ENCODE measurements around the gene ZNF717. TPM values are rescaled to one million over a fixed set of nuclear protein-coding genes. Genes with fewer than 3 reads are reported as not detected.
"Not testable (repeated sequence)": the region's sequence is repeated elsewhere in the genome, so short reads cannot be mapped to it uniquely, and the experiment has no call there.

ZNF717 gene
- 10 to 100 TPM; 16.4 to 27.1 (median 18.3) TPM for total RNA-seq

DNA sequence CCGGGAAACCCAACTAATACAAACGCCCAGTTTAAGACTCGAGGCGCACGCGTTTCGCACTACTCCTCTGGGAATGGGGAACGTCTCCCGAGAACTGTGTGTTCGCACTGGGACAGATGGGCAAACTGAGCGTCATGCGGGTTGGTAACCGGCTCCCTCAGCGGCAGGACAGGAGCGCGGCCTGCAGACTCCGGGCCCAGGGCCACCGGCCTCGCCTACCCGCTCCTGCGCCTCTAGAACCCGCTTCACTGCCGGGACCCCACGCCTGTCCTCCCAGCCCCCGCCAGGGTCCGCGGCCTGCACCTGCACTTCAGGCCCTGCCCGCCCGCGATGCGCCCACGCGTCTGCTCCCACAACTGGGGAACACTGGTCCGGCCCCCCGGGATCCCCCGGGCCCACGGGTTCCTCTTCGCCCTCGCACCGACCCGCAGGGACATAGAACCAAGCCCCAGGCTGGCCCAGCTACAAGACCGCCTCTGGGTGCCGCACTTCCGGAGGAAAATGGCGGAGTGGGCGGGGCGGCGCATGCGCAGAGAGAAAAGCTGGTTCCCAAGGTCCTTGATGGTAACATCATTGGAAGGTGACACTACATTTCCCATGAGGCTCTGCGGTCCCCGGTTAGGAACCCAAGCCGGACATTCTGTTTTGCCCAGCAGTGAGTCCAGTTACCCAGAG lies at the start of gene ZNF717:
TSS of gene ZNF717 (minus strand) at position 469 of the 675 bp plus-strand sequence. CDS start 2,187 bp downstream, outside the sequence.
- peak within 1 kb of the TSS; percentile 53 to 84 (median 76) for H3K4me3 ChIP-seq
- whole genome bisulfite sequencing, 2 donors: 3 to 6% methylated on average over 24 to 36 of the region's 52 CpGs
- DNase-seq (ENCODE audit: low spot score in 2 of 2): peak; percentile 84 to 86
- not testable (repeated sequence) for H3K4me1 ChIP-seq, H3K27me3 ChIP-seq
- peaks cover 0 to 25% (median 2%) of the 10 kb centered on the region in 4 donors for H3K9me3 ChIP-seq
- peak within 1 kb of the TSS; percentile 77 to 91 (median 86) for H3K27ac ChIP-seq
- peak in 1 of 2 donors; percentile 82 for TF ChIP-seq EP300 (IDR thresholded peaks at IDR 0.05)
- TF ChIP-seq, protein P1, sequence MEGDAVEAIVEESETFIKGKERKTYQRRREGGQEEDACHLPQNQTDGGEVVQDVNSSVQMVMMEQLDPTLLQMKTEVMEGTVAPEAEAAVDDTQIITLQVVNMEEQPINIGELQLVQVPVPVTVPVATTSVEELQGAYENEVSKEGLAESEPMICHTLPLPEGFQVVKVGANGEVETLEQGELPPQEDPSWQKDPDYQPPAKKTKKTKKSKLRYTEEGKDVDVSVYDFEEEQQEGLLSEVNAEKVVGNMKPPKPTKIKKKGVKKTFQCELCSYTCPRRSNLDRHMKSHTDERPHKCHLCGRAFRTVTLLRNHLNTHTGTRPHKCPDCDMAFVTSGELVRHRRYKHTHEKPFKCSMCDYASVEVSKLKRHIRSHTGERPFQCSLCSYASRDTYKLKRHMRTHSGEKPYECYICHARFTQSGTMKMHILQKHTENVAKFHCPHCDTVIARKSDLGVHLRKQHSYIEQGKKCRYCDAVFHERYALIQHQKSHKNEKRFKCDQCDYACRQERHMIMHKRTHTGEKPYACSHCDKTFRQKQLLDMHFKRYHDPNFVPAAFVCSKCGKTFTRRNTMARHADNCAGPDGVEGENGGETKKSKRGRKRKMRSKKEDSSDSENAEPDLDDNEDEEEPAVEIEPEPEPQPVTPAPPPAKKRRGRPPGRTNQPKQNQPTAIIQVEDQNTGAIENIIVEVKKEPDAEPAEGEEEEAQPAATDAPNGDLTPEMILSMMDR (IDR thresholded peaks at IDR 0.05): peak in 4 of 5 experiments; percentile 10 to 61 (median 26)
- TF ChIP-seq POLR2A (IDR thresholded peaks at IDR 0.05): peak; percentile 43 to 67
- H3K36me3 ChIP-seq: peaks cover 0 to 30% (median 0%) of the 10 kb centered on the region in 3 donors

DNA sequence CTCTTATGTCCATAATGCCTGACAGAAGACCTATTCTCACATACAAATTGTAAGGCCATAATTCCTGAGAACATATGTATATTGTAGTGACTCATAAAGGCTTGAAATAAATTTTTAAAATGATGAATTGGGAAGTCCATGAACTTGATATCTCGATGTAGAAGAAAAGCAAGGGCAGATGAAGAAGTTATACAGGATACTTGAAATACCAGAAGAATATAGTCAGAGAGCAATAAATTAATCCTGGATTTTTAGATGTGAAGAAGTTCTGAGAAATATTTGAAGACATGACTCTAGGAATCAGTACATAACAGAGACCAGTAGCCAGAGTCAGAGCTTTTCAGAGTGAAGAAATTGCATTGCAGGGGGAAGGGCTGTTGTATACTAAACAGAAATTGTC lies 45.7 kb upstream of the ZNF717 start:
- H3K27ac ChIP-seq; H3K4me3 ChIP-seq; H3K4me1 ChIP-seq; H3K36me3 ChIP-seq; H3K9me3 ChIP-seq; DNase-seq (ENCODE audit: low spot score in 2 of 2); H3K27me3 ChIP-seq: not testable (repeated sequence)
- WGBS, 2 donors: 62 to 71% methylated on average over 1 of the region's 1 CpG

DNA sequence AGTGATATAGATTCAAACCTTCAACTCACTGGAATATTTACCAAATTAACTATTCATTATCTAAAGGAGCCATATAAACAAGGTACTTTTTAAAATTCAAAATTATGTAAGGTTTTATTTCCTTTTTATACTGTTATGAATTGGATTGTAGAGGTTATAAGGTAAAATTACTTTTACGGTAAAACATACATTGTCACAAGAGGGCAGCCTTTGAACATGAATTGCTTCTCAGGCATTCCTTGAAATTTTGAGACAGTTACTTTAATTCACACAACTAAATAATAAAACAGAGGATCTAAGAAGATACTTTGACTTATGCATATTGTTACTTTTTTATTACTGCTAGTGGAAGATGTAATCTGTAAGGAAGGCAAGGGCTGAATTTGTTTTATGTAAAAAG lies 32.7 kb upstream of the ZNF717 start:
- not testable (repeated sequence) for H3K9me3 ChIP-seq; H3K27me3 ChIP-seq; DNase-seq (ENCODE audit: low spot score in 2 of 2); H3K27ac ChIP-seq; H3K4me1 ChIP-seq; H3K36me3 ChIP-seq; H3K4me3 ChIP-seq
- WGBS, 2 donors: 34 to 39% methylated on average over 1 of the region's 1 CpG

DNA sequence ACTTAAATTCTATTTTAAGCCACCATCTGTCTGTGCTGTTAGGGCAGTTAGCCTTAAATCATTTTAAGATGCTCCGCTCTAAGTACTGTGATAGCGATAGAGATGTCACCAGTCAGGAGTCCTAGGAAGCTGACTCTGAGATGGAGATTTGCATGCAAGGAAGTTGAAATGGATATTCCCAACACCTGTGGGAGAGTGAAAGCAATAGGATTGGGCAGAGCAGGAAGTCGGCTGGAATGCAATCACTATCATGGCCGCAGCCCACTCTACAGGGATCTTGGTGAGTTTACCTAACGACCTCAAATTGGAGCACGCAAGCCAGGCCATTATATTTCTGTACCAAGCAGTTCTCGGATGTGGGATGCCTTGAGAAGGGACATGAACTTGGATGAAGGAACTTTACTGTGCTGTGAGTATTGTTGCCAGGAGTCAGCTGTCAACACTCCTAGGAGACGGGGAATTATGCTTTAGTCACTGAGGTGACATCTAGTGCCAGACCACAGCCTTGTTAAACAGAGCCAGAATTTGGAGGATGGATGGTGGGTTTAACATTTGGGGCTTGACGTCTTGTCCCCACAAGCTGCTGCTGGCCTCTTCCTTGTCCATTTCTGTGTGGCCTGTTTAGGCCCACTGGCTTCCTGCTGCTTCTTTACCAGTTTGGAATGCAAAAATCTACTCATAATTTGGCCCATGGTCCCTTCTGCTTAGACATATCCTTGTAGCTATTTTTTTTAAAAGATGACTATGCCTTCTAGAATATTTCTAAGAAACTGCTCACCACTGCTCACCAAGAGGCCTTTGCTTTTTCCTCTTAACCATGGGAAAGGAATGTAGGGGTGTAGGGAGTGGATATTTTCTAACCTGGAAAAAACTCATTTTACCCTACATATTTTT lies 31.2 kb upstream of the ZNF717 start:
- not testable (repeated sequence) for H3K27ac ChIP-seq; H3K4me1 ChIP-seq; H3K27me3 ChIP-seq; H3K9me3 ChIP-seq; DNase-seq (ENCODE audit: low spot score in 2 of 2); H3K36me3 ChIP-seq; H3K4me3 ChIP-seq
- WGBS, 2 donors: 63% methylated on average over 9 of the region's 9 CpGs

DNA sequence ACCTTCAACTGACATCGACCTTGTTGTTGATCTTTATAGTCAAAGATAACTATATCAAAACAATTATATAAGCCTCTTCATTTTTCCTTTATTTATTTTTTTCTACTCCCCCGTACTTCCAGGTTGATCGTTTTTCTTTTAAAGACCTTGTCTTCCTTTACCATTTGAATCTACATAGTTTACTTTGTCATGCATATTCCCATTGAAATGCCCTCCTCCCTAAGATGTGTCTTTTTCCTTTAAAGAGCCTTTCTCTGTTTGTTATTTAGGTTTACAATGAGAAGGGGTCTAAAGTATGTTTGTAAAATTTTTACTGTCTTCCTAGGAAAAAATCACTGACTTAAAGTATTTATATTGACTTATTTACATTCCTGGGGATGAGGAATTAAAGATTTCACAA lies 29.4 kb upstream of the ZNF717 start:
- TF ChIP-seq EP300 (IDR thresholded peaks at IDR 0.05) (no peak), POLR2A (IDR thresholded peaks at IDR 0.05) (no peak)
- TF ChIP-seq, protein P1 (IDR thresholded peaks at IDR 0.05): no peak
- Histone ChIP-seq H3K27ac (no peak overlapping the region), H3K36me3 (no peaks in the 10 kb centered on the region), H3K4me1 (no peaks in the 10 kb centered on the region), H3K9me3 (peaks cover 0 to under 1% (median 0%) of the 10 kb centered on the region in 4 donors), H3K4me3 (no peak overlapping the region), H3K27me3 (no peaks in the 10 kb centered on the region)
- DNase-seq (ENCODE audit: low spot score in 2 of 2): no peak
- WGBS, 2 donors: 39 to 46% methylated on average over 3 of the region's 3 CpGs

DNA sequence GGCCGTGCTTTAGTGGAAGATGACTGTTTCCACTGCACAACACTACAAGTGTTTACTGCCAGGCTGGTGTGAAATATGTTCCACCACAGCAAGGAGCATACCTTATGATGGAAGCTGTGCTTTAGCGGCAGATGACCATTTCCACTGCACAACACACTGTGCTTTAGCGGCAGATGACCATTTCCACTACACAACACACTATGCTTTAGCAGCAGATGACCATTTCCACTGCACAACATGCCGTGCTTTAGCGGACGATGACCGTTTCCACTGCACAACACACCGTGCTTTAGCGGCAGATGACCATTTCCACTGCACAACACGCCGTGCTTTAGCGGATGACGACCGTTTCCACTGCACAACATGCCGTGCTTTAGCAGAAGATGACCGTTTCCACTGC lies 2.8 kb downstream of the ZNF717 start:
- Histone ChIP-seq H3K4me1 (peaks cover 0 to 9% (median 6%) of the 10 kb centered on the region in 4 donors), H3K4me3 (no peak overlapping the region), H3K36me3 (peaks cover 0 to 57% (median 0%) of the 10 kb centered on the region in 3 donors), H3K9me3 (peaks cover 0 to 51% (median 4%) of the 10 kb centered on the region in 4 donors), H3K27ac (no peak overlapping the region), H3K27me3 (no peaks in the 10 kb centered on the region)
- no peak for TF ChIP-seq EP300 (IDR thresholded peaks at IDR 0.05)
- no peak for TF ChIP-seq POLR2A (IDR thresholded peaks at IDR 0.05)
- TF ChIP-seq, protein P1 (IDR thresholded peaks at IDR 0.05): no peak
- 96 to 98% methylated on average over 16 of the region's 16 CpGs for WGBS, 2 donors
- DNase-seq (ENCODE audit: low spot score in 2 of 2): no peak
